ENCODE measurements around the gene GMCL2. TPM values are rescaled to one million over a fixed set of nuclear protein-coding genes. Genes with fewer than 3 reads are reported as not detected.

The GMCL2 gene
- polyA plus RNA-seq, 1 donor from 2014 or later = not detected

- Histone ChIP-seq H2AFZ (ENCODE audit: low read depth, low read length) (peak overlapping the region; percentile 79), H3K27me3 (ENCODE audit: insufficient read depth, low read depth, low read length) (no peaks in the 10 kb centered on the region), H3K4me2 (ENCODE audit: low read length) (peak overlapping the region; percentile 65), H3K9ac (ENCODE audit: low read length) (peak overlapping the region; percentile 86), H3F3A (ENCODE audit: insufficient read depth, low read length, poor library complexity, severe bottlenecking) (no peaks in the 10 kb centered on the region), H3K79me2 (replicated peaks; ENCODE audit: insufficient read depth, low read length) (peaks cover 35% of the 10 kb centered on the region), H3K36me3 (ENCODE audit: insufficient read depth, low read length) (no peaks in the 10 kb centered on the region), H4K20me1 (ENCODE audit: insufficient read depth) (peaks cover 18% of the 10 kb centered on the region), H3K9me3 (ENCODE audit: low read length) (no peaks in the 10 kb centered on the region), H3K27ac (ENCODE audit: low read length) (no peak overlapping the region), H3K4me3 (ENCODE audit: low read length) (peak overlapping the region; percentile 91), H3K9me2 (ENCODE audit: insufficient read depth, low read length) (no peaks in the 10 kb centered on the region)
- no peak for TF ChIP-seq RAD21 (conservative IDR thresholded peaks at IDR 0.05)
Measured at GRCh38 chr5:178203670-178204181, 16.6 kb upstream of the GMCL2 start.

- TF ChIP-seq MXI1 (conservative IDR thresholded peaks at IDR 0.05; ENCODE audit: poor library complexity, severe bottlenecking) (no peak), SMC3 (conservative IDR thresholded peaks at IDR 0.05; ENCODE audit: poor library complexity) (no peak), CTCF (IDR thresholded peaks at IDR 0.05; ENCODE audit: poor library complexity, severe bottlenecking) (no peak), POLR2AphosphoS5 (IDR thresholded peaks at IDR 0.05) (no peak)
- Histone ChIP-seq H3K9ac (ENCODE audit: low read length) (no peak overlapping the region), H2AFZ (ENCODE audit: low read depth, low read length) (no peak overlapping the region), H3K9me2 (ENCODE audit: insufficient read depth, low read length) (no peaks in the 10 kb centered on the region), H3K4me3 (ENCODE audit: low read length) (no peak overlapping the region), H3K27ac (ENCODE audit: low read length) (no peak overlapping the region), H3K36me3 (ENCODE audit: insufficient read depth, low read length) (no peaks in the 10 kb centered on the region), H3K27me3 (ENCODE audit: insufficient read depth, low read depth, low read length) (no peaks in the 10 kb centered on the region), H3F3A (ENCODE audit: insufficient read depth, low read length, poor library complexity, severe bottlenecking) (no peaks in the 10 kb centered on the region), H3K4me2 (ENCODE audit: low read length) (no peak overlapping the region), H3K79me2 (replicated peaks; ENCODE audit: insufficient read depth, low read length) (peaks cover 24% of the 10 kb centered on the region), H4K20me1 (ENCODE audit: insufficient read depth) (peaks cover 18% of the 10 kb centered on the region), H3K9me3 (ENCODE audit: low read length) (no peaks in the 10 kb centered on the region)
Measured at GRCh38 chr5:178202541-178202940, 15.4 kb upstream of the GMCL2 start.

- Histone ChIP-seq H3K27ac (ENCODE audit: low read length) (no peak overlapping the region), H3K4me2 (ENCODE audit: low read length) (no peak overlapping the region), H3K79me2 (replicated peaks; ENCODE audit: insufficient read depth, low read length) (peaks cover 17% of the 10 kb centered on the region), H3K9ac (ENCODE audit: low read length) (no peak overlapping the region), H3F3A (ENCODE audit: insufficient read depth, low read length, poor library complexity, severe bottlenecking) (no peaks in the 10 kb centered on the region), H3K27me3 (ENCODE audit: insufficient read depth, low read depth, low read length) (no peaks in the 10 kb centered on the region), H3K9me3 (ENCODE audit: low read length) (no peaks in the 10 kb centered on the region), H2AFZ (ENCODE audit: low read depth, low read length) (no peak overlapping the region), H3K36me3 (ENCODE audit: insufficient read depth, low read length) (no peaks in the 10 kb centered on the region), H3K9me2 (ENCODE audit: insufficient read depth, low read length) (no peaks in the 10 kb centered on the region), H3K4me3 (ENCODE audit: low read length) (no peak overlapping the region), H4K20me1 (ENCODE audit: insufficient read depth) (peaks cover 15% of the 10 kb centered on the region)
- no peak for TF ChIP-seq MXI1 (conservative IDR thresholded peaks at IDR 0.05; ENCODE audit: poor library complexity, severe bottlenecking)
- TF ChIP-seq REST (IDR thresholded peaks at IDR 0.05; ENCODE audit: borderline replicate concordance) = no peak
- TF ChIP-seq SMC3 (conservative IDR thresholded peaks at IDR 0.05; ENCODE audit: poor library complexity) = no peak
- no peak for TF ChIP-seq RAD21 (conservative IDR thresholded peaks at IDR 0.05)
- TF ChIP-seq CTCF (IDR thresholded peaks at IDR 0.05; ENCODE audit: poor library complexity, severe bottlenecking) = no peak
- TF ChIP-seq EP300 (conservative IDR thresholded peaks at IDR 0.05; ENCODE audit: poor library complexity, severe bottlenecking) = no peak
- no peak for TF ChIP-seq TAF1 (IDR thresholded peaks at IDR 0.05; ENCODE audit: low read depth)
- TF ChIP-seq EZH2 (IDR thresholded peaks at IDR 0.05; ENCODE audit: borderline replicate concordance, insufficient read depth, low read length, poor library complexity, severe bottlenecking) = no peak
Measured at GRCh38 chr5:178201927-178202235, 14.7 kb upstream of the GMCL2 start.
